Ovary (tissue), 9 donors: ENCODE measurements around the gene CNKSR3. TPM values are rescaled to one million over a fixed set of nuclear protein-coding genes. Genes with fewer than 3 reads are reported as not detected.

Experiments
- DNase-seq, 5 donors: peaks; one replicate each; pipeline ENCODE4 v3.0.0-alpha.2; 2019 to 2020
- H3K27ac ChIP-seq, 2 donors: fragments of 200-600 bp; one replicate each; pipeline versions ENCODE4 v1.5.1 to v1.8.0; 2019 to 2022
- H3K27me3 ChIP-seq: fragments of 200-600 bp; one replicate; pipeline ENCODE4 v1.8.0; 2022
- H3K36me3 ChIP-seq: fragments of 200-600 bp; sonication (generic); one replicate; pipeline ENCODE4 v1.5.1; 2019
- H3K4me1 ChIP-seq: one replicate; pipeline ENCODE4 v1.8.1; 2013; ENCODE audit warnings: mild to moderate bottlenecking, moderate library complexity; ENCODE audit not compliant: insufficient read depth
- H3K4me3 ChIP-seq: fragments of 200-600 bp; sonication (generic); one replicate; pipeline ENCODE4 v1.5.1; 2017
- H3K9me3 ChIP-seq, 2 donors: fragments of 200-600 bp in 1 of 2; sonication (generic) in 1 of 2; one replicate each; pipeline versions ENCODE4 v1.5.1 to v1.8.1; 2013 to 2019; ENCODE audit warnings: mild to moderate bottlenecking in 1 of 2, moderate library complexity in 1 of 2
- CTCF ChIP-seq, 3 donors: fragments of 450-650 bp in 2 of 3; fragments of 200-600 bp in 1 of 3; IDR thresholded peaks; one replicate each; pipeline versions ENCODE4 v1.5.1 to v1.8.0; 2016 to 2022; ENCODE audit warnings: antibody characterized with exemption in 3 of 3, mild to moderate bottlenecking in 1 of 3
- EP300 ChIP-seq: sonication (generic); formaldehyde crosslinking; IDR thresholded peaks from one replicate; pipeline ENCODE4 v1.6.1; 2017; ENCODE audit warnings: antibody characterized with exemption
- POLR2A ChIP-seq: fragments of 450-650 bp; IDR thresholded peaks from one replicate; pipeline ENCODE4 v1.6.1; 2017; ENCODE audit warnings: antibody characterized with exemption, mild to moderate bottlenecking, moderate library complexity
- WGBS, 3 donors: extraction: QIAGEN DNeasy Blood & Tissue Kit in 1 of 3; methylation state at CpG; one replicate each; pipeline versions ENCODE4 v1.1.5 to v1.1.7; 2013 to 2017; 5-methylcytosine and 5-hydroxymethylcytosine counted together
- intact Hi-C, 4 donors: fragments of 100-400 bp; cut with DNase I; formaldehyde crosslinking; loops; one replicate each; pipeline versions ENCODE4 v1.11.0 to v1.15.1; 2022 to 2023
- polyA plus RNA-seq, 2 donors: library from polyadenylated mRNA; stranded (reverse); fragments of 200-250 nt in 1 of 2; fragments of 350-450 nt in 1 of 2; fragmentation: Illumina TruSeq in 1 of 2; extraction: RNeasy Lipid Tissue Mini Kit (QIAGEN cat#74804) in 1 of 2; gene quantifications; one replicate each; pipeline ENCODE4 v1.2.3, GENCODE V29; 2013 to 2014
- total RNA-seq, 7 donors: library from RNA; depleted of rRNA in 2 of 7; stranded (reverse); fragments of >200 nt in 2 of 7; fragmentation: NEBNext Ultra II Directional in 3 of 7; extraction: Animal tissue kit (Norgen Biotek cat#: 25700) in 3 of 7; gene quantifications; one replicate each; pipeline versions ENCODE4 v1.1.0 to v1.2.4, GENCODE V29; 2016 to 2023
- donor health status: DM: no; HTN: no; CAD: no; lungs with moderate emphysema.
- donor health status: DM: no; HTN: no; CAD: no.
- donor health status: Bipolar disorder and iron deficiency.
- donor health status: DM: yes; HTN: yes; CAD: no.
- donor health status: DM: no; HTN: no; CAD: no.
- donor health status: DM: yes; HTN: yes; CAD: no.

CNKSR3 gene
- total and polyA plus RNA-seq, 9 donors, result 8.6 to 16.7 (median 13.4) TPM

DNA sequence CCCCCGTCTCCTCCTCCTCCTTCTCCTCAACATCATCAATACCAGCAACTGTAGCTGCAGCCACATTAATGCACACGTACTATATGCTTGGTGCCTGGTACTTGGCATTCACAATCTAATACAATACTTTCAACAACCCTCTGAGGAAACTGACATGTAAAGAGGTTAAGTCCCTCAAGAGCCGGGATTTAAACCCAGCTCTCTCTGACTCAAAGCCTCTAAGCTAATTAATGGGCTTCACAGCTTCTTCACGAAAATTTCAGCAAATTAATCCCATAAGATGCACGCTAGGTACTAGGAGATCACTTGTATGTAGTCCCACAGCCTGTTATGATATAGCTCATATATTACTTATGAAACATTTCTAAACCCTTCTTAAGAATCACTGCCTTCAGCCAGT lies 80.8 kb downstream of the CNKSR3 start:
- no peaks in the 10 kb centered on the region for H3K9me3 ChIP-seq
- H3K4me3 ChIP-seq, result no peak overlapping the region
- no peaks in the 10 kb centered on the region for H3K36me3 ChIP-seq
- WGBS, 3 donors, result 79 to 94% (median 89%) methylated on average over 5 of the region's 5 CpGs
- no peak overlapping the region for H3K27ac ChIP-seq
- no peaks in the 10 kb centered on the region for H3K27me3 ChIP-seq
- no peak for TF ChIP-seq POLR2A
- no peak for TF ChIP-seq EP300
- no peak for TF ChIP-seq CTCF (IDR thresholded peaks at IDR 0.05)
- peaks cover 2% of the 10 kb centered on the region for H3K4me1 ChIP-seq
- DNase-seq, result no peak
- intact Hi-C loops, result no loop called here

GRCh38 chr6:154428897-154429296 lies 81.6 kb downstream of the CNKSR3 start:
- 87 to 91% (median 88%) methylated on average over 3 of the region's 3 CpGs for WGBS, 3 donors
- Histone ChIP-seq H3K36me3 (no peaks in the 10 kb centered on the region), H3K9me3 (no peaks in the 10 kb centered on the region), H3K27me3 (no peaks in the 10 kb centered on the region), H3K4me1 (peaks cover 2% of the 10 kb centered on the region), H3K27ac (no peak overlapping the region), H3K4me3 (no peak overlapping the region)
- intact Hi-C loops, result no loop called here
- no peak for TF ChIP-seq POLR2A
- TF ChIP-seq CTCF (IDR thresholded peaks at IDR 0.05), result no peak
- TF ChIP-seq EP300, result no peak
- DNase-seq, result no peak

DNA sequence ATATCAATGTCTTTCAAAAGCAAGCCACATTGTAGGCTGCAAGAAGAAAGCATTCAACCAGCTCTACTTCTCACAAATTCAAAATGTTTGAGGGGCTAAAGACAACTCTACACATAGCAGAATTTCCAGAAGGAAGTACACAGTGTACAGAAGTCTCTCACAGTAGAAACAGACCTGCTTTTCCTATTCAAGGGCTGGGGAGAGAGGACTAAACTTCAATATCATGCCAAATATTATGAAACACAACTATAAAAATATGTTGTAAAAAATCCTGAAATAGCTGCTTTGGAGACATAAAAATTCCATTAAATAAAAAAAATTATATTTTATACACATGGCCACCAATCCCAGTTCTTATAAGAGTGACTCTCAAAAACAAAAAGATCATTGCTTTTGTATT lies 83.0 kb downstream of the CNKSR3 start:
- H3K4me1 ChIP-seq, result no peaks in the 10 kb centered on the region
- no peaks in the 10 kb centered on the region for H3K36me3 ChIP-seq
- no peak for DNase-seq
- H3K27me3 ChIP-seq, result no peaks in the 10 kb centered on the region
- H3K4me3 ChIP-seq, result no peak overlapping the region
- no peaks in the 10 kb centered on the region for H3K9me3 ChIP-seq
- no peak overlapping the region for H3K27ac ChIP-seq
- no peak for TF ChIP-seq EP300
- no peak for TF ChIP-seq POLR2A
- TF ChIP-seq CTCF (IDR thresholded peaks at IDR 0.05), result no peak
- intact Hi-C loops, result no loop called here

- H3K27me3 ChIP-seq, result no peaks in the 10 kb centered on the region
- intact Hi-C loops, result no loop called here
- no peaks in the 10 kb centered on the region for H3K9me3 ChIP-seq
- 93 to 100% (median 97%) methylated on average over 1 of the region's 1 CpG for WGBS, 3 donors
- no peaks in the 10 kb centered on the region for H3K4me1 ChIP-seq
- no peak overlapping the region for H3K27ac ChIP-seq
- no peak for TF ChIP-seq CTCF (IDR thresholded peaks at IDR 0.05)
- TF ChIP-seq POLR2A, result no peak
- no peak for TF ChIP-seq EP300
- H3K36me3 ChIP-seq, result no peaks in the 10 kb centered on the region
- DNase-seq, result no peak
- H3K4me3 ChIP-seq, result no peak overlapping the region
Observed at GRCh38 chr6:154426997-154427396, 83.5 kb downstream of the CNKSR3 start.

- Histone ChIP-seq H3K27ac (no peak overlapping the region), H3K4me1 (no peaks in the 10 kb centered on the region), H3K27me3 (no peaks in the 10 kb centered on the region), H3K4me3 (no peak overlapping the region), H3K9me3 (no peaks in the 10 kb centered on the region), H3K36me3 (no peaks in the 10 kb centered on the region)
- no peak for DNase-seq
- intact Hi-C loops, result no loop called here
- no peak for TF ChIP-seq POLR2A
- no peak for TF ChIP-seq EP300
- TF ChIP-seq CTCF (IDR thresholded peaks at IDR 0.05), result no peak
- 94 to 97% (median 95%) methylated on average over 4 of the region's 4 CpGs for WGBS, 3 donors
Observed at GRCh38 chr6:154425034-154425433, 85.5 kb downstream of the CNKSR3 start.
